A549 (cell line): Measurements from ENCODE around the gene MRPL19.

ENCODE experiments used
- CBX8 ChIP-seq: fragments of 200-600 bp; sonication (generic); IDR thresholded peaks from 2 replicates; pipeline ENCODE4 v1.6.1; 2016
- CTCF ChIP-seq: fragments of >200 bp; sonication (Bioruptor Twin); formaldehyde crosslinking; IDR thresholded peaks from 3 replicates; pipeline ENCODE4 v1.5.1; 2016
- MAZ ChIP-seq: fragments of 150-350 bp; IDR thresholded peaks from 2 replicates; pipeline ENCODE4 v1.6.1; 2014; ENCODE audit warnings: antibody characterized with exemption, low read depth, low read length, borderline replicate concordance
- POLR2A ChIP-seq: IDR thresholded peaks from 2 replicates; pipeline ENCODE4 v1.6.1; 2012; ENCODE audit warnings: mild to moderate bottlenecking, low read length

GRCh38 chr2:75680402-75680801 lies 33.8 kb downstream of the MRPL19 start:
- no peak for TF ChIP-seq CBX8
- TF ChIP-seq MAZ: no peak
- no peak for TF ChIP-seq POLR2A
- no peak for TF ChIP-seq CTCF
